Loucy (cell line): ENCODE measurements around the gene AP2A1.

Experiments
- EZH2phosphoT487 ChIP-seq: fragments of 200-600 bp; IDR thresholded peaks from 2 replicates; pipeline ENCODE4 v1.6.1; 2018; ENCODE audit warnings: antibody characterized with exemption, mild to moderate bottlenecking, moderate library complexity, borderline replicate concordance
- TF ChIP-seq, protein P1 (sequence below): fragments of 200-600 bp; sonication (generic); conservative IDR thresholded peaks from 2 replicates; pipeline ENCODE4 v1.5.1; 2014; ENCODE audit warnings: mild to moderate bottlenecking, antibody characterized with exemption, low read length

DNA sequence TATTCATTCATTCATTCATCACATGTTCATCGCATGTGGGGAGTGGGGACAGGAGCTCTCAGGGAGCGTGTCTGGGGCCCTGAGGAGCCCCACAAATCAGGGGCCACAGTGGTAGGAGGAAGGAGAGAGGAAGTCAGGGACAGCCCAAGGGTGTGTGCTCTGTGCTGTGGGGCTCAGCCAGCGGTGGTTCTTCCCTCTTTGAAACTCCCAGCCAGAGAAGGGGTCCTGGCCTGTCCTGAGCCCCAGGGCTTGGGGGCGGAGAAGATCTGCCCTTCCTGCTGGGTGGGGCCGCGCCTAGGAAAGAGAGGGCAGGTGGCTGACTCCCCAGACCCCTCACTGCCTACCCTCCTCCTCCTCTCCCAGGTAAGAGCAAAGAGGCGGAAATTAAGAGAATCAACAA, 14.6 kb downstream of the AP2A1 start:
- TF ChIP-seq, protein P1, sequence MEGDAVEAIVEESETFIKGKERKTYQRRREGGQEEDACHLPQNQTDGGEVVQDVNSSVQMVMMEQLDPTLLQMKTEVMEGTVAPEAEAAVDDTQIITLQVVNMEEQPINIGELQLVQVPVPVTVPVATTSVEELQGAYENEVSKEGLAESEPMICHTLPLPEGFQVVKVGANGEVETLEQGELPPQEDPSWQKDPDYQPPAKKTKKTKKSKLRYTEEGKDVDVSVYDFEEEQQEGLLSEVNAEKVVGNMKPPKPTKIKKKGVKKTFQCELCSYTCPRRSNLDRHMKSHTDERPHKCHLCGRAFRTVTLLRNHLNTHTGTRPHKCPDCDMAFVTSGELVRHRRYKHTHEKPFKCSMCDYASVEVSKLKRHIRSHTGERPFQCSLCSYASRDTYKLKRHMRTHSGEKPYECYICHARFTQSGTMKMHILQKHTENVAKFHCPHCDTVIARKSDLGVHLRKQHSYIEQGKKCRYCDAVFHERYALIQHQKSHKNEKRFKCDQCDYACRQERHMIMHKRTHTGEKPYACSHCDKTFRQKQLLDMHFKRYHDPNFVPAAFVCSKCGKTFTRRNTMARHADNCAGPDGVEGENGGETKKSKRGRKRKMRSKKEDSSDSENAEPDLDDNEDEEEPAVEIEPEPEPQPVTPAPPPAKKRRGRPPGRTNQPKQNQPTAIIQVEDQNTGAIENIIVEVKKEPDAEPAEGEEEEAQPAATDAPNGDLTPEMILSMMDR, result no peak
- no peak for TF ChIP-seq EZH2phosphoT487
